Loucy (cell line): Measurements from ENCODE around the gene RGMA.

ENCODE experiments used
- H2AFZ ChIP-seq: fragments of 200-600 bp; sonication (generic); 2 replicates; pipeline ENCODE4 v1.6.0; 2016; ENCODE audit warnings: antibody characterized with exemption, mild to moderate bottlenecking, low read length, moderate library complexity
- H3F3A ChIP-seq: fragments of 200-600 bp; 2 replicates; pipeline ENCODE4 v1.6.0; 2016; ENCODE audit warnings: antibody characterized with exemption, low read depth, mild to moderate bottlenecking
- H3K27me3 ChIP-seq: fragments of 200-600 bp; sonication (generic); 2 replicates; pipeline ENCODE4 v1.6.1; 2014; ENCODE audit warnings: low read length, mild to moderate bottlenecking; ENCODE audit not compliant: insufficient read depth, poor library complexity, severe bottlenecking
- H3K36me3 ChIP-seq: fragments of 200-600 bp; sonication (generic); 2 replicates; pipeline ENCODE4 v1.6.1; 2016; ENCODE audit warnings: low read length; ENCODE audit not compliant: insufficient read depth
- H3K4me1 ChIP-seq: fragments of 200-600 bp; sonication (generic); 2 replicates; pipeline ENCODE4 v1.5.1; 2014; ENCODE audit warnings: low read length, mild to moderate bottlenecking; ENCODE audit not compliant: insufficient read depth, poor library complexity, severe bottlenecking
- H3K4me2 ChIP-seq: fragments of 200-600 bp; sonication (generic); 2 replicates; pipeline ENCODE4 v1.6.0; 2014; ENCODE audit warnings: antibody characterized with exemption, low read length, low read depth, mild to moderate bottlenecking; ENCODE audit not compliant: poor library complexity, severe bottlenecking
- H3K4me3 ChIP-seq: fragments of 200-600 bp; sonication (generic); 2 replicates; pipeline ENCODE4 v1.5.1; 2014; ENCODE audit warnings: low read length, mild to moderate bottlenecking, mixed read lengths; ENCODE audit not compliant: poor library complexity, severe bottlenecking
- H3K79me2 ChIP-seq: fragments of 200-600 bp; sonication (generic); 2 replicates; pipeline ENCODE4 v1.6.1; 2014; ENCODE audit warnings: low read length; ENCODE audit not compliant: insufficient read depth
- H3K9ac ChIP-seq: fragments of 200-600 bp; sonication (generic); 2 replicates; pipeline ENCODE4 v1.6.0; 2014; ENCODE audit warnings: mild to moderate bottlenecking, low read depth, low read length, moderate library complexity; ENCODE audit not compliant: poor library complexity, severe bottlenecking
- H3K9me2 ChIP-seq: fragments of 200-600 bp; sonication (generic); replicated peaks from 2 replicates; pipeline ENCODE4 v1.6.1; 2016; ENCODE audit warnings: low read depth, low read length, mixed read lengths
- H3K9me3 ChIP-seq: fragments of 200-600 bp; sonication (generic); 2 replicates; pipeline ENCODE4 v1.6.1; 2014; ENCODE audit warnings: mild to moderate bottlenecking, antibody characterized with exemption, low read length, low read depth; ENCODE audit not compliant: insufficient read depth
- H4K20me1 ChIP-seq: fragments of 200-600 bp; sonication (generic); 2 replicates; pipeline ENCODE4 v1.6.0; 2014; ENCODE audit warnings: antibody characterized with exemption, low read length, mild to moderate bottlenecking; ENCODE audit not compliant: insufficient read depth, poor library complexity, severe bottlenecking
- CTCF ChIP-seq: fragments of 200-600 bp; sonication (generic); conservative IDR thresholded peaks from 2 replicates; pipeline ENCODE4 v1.5.1; 2014; ENCODE audit warnings: mild to moderate bottlenecking, antibody characterized with exemption, low read length
- EZH2phosphoT487 ChIP-seq: fragments of 200-600 bp; IDR thresholded peaks from 2 replicates; pipeline ENCODE4 v1.6.1; 2018; ENCODE audit warnings: antibody characterized with exemption, mild to moderate bottlenecking, moderate library complexity, borderline replicate concordance

Gene RGMA

GRCh38 chr15:93058128-93058527 lies 30.9 kb downstream of the RGMA start:
- Histone ChIP-seq H3K4me2 (no peak overlapping the region), H3K9me3 (no peaks in the 10 kb centered on the region), H3K9ac (no peak overlapping the region), H3K36me3 (no peaks in the 10 kb centered on the region), H3K4me3 (no peak overlapping the region), H3K79me2 (no peaks in the 10 kb centered on the region), H3K4me1 (peaks cover 13% of the 10 kb centered on the region), H4K20me1 (no peaks in the 10 kb centered on the region), H3K27me3 (no peaks in the 10 kb centered on the region), H3F3A (no peaks in the 10 kb centered on the region), H3K9me2 (no peaks in the 10 kb centered on the region), H2AFZ (no peak overlapping the region)
- TF ChIP-seq EZH2phosphoT487: no peak
- TF ChIP-seq CTCF: no peak

GRCh38 chr15:93057618-93058017 lies 31.4 kb downstream of the RGMA start:
- no peaks in the 10 kb centered on the region for H3K9me2 ChIP-seq
- no peaks in the 10 kb centered on the region for H3K36me3 ChIP-seq
- H3K9ac ChIP-seq: no peak overlapping the region
- H3K4me1 ChIP-seq: peaks cover 10% of the 10 kb centered on the region
- no peaks in the 10 kb centered on the region for H4K20me1 ChIP-seq
- H3K27me3 ChIP-seq: no peaks in the 10 kb centered on the region
- no peak overlapping the region for H3K4me3 ChIP-seq
- no peaks in the 10 kb centered on the region for H3K79me2 ChIP-seq
- H3K9me3 ChIP-seq: no peaks in the 10 kb centered on the region
- TF ChIP-seq EZH2phosphoT487 (no peak), CTCF (no peak)
- H2AFZ ChIP-seq: no peak overlapping the region
- H3F3A ChIP-seq: no peaks in the 10 kb centered on the region
- no peak overlapping the region for H3K4me2 ChIP-seq

- H2AFZ ChIP-seq: no peak overlapping the region
- no peaks in the 10 kb centered on the region for H3K9me2 ChIP-seq
- no peaks in the 10 kb centered on the region for H3F3A ChIP-seq
- H3K27me3 ChIP-seq: no peaks in the 10 kb centered on the region
- no peaks in the 10 kb centered on the region for H3K79me2 ChIP-seq
- peaks cover 9% of the 10 kb centered on the region for H3K4me1 ChIP-seq
- TF ChIP-seq CTCF (no peak), EZH2phosphoT487 (no peak)
- H3K9ac ChIP-seq: no peak overlapping the region
- no peaks in the 10 kb centered on the region for H3K9me3 ChIP-seq
- no peaks in the 10 kb centered on the region for H3K36me3 ChIP-seq
- H3K4me3 ChIP-seq: no peak overlapping the region
- H3K4me2 ChIP-seq: no peak overlapping the region
- no peaks in the 10 kb centered on the region for H4K20me1 ChIP-seq
Measured at GRCh38 chr15:93056836-93057235, 32.2 kb downstream of the RGMA start.
